ENCODE data around the gene FRMPD3.

The FRMPD3 gene

GRCh38 chrX:107477406-107477805 lies 28.0 kb downstream of the FRMPD3 start:
- DNase-seq (ENCODE audit: low read depth in 2 of 3, low spot score in 2 of 3), result no peak

- DNase-seq (ENCODE audit: low read depth in 2 of 3, low spot score in 2 of 3), result no peak
Measured at GRCh38 chrX:107480272-107480671, 30.8 kb downstream of the FRMPD3 start.

- DNase-seq (ENCODE audit: low read depth in 2 of 3, low spot score in 2 of 3), result no peak
Measured at GRCh38 chrX:107482046-107482445, 32.6 kb downstream of the FRMPD3 start.

GRCh38 chrX:107484002-107484726 lies 34.7 kb downstream of the FRMPD3 start:
- DNase-seq (ENCODE audit: low read depth in 2 of 3, low spot score in 2 of 3), result no peak

- no peak for DNase-seq (ENCODE audit: low read depth in 2 of 3, low spot score in 2 of 3)
Measured at GRCh38 chrX:107485013-107485412, 35.6 kb downstream of the FRMPD3 start.

- DNase-seq (ENCODE audit: low read depth in 2 of 3, low spot score in 2 of 3), result no peak
Measured at GRCh38 chrX:107493141-107493540, 43.7 kb downstream of the FRMPD3 start.

GRCh38 chrX:107496786-107497185 lies 47.3 kb downstream of the FRMPD3 start:
- DNase-seq (ENCODE audit: low read depth in 2 of 3, low spot score in 2 of 3), result no peak

All from activated CD8-positive, alpha-beta memory T cell treated with anti-CD3 and anti-CD28 coated beads for 48 hours (primary cell).